Hepatocyte (in vitro differentiated cells): ENCODE measurements around the gene GPR55. TPM values are rescaled to one million over a fixed set of nuclear protein-coding genes. Genes with fewer than 3 reads are reported as not detected.

Experiments
- DNase-seq: peaks from one replicate; pipeline ENCODE4 v3.0.0-alpha.2; 2016; ENCODE audit warnings: low spot score
- H2AFZ ChIP-seq: fragments of 200-600 bp; sonication (generic); 2 replicates; pipeline ENCODE4 v1.6.0; 2016; ENCODE audit warnings: antibody characterized with exemption, mild to moderate bottlenecking
- H3K27ac ChIP-seq: fragments of 200-600 bp; sonication (generic); 2 replicates; pipeline ENCODE4 v1.5.1; 2016; ENCODE audit warnings: mild to moderate bottlenecking
- H3K27me3 ChIP-seq: fragments of 200-600 bp; sonication (generic); 2 replicates; pipeline ENCODE4 v1.6.1; 2016
- H3K36me3 ChIP-seq: fragments of 200-600 bp; sonication (generic); replicated peaks from 2 replicates; pipeline ENCODE4 v1.5.1; 2016; ENCODE audit warnings: low read depth; ENCODE audit not compliant: insufficient read depth
- H3K4me1 ChIP-seq: fragments of 200-600 bp; sonication (generic); 2 replicates; pipeline ENCODE4 v1.5.1; 2016; ENCODE audit warnings: mild to moderate bottlenecking, moderate library complexity; ENCODE audit not compliant: insufficient read depth
- H3K4me2 ChIP-seq: fragments of 200-600 bp; sonication (generic); 2 replicates; pipeline ENCODE4 v1.6.0; 2016
- H3K4me3 ChIP-seq: fragments of 200-600 bp; sonication (generic); 2 replicates; pipeline ENCODE4 v1.5.1; 2016; ENCODE audit warnings: mild to moderate bottlenecking
- H3K79me2 ChIP-seq: fragments of 200-600 bp; sonication (generic); 2 replicates; pipeline ENCODE4 v1.6.0; 2017; ENCODE audit warnings: mild to moderate bottlenecking
- H3K9me2 ChIP-seq: fragments of 200-600 bp; sonication (generic); replicated peaks from 2 replicates; pipeline ENCODE4 v1.6.0; 2017; ENCODE audit warnings: mild to moderate bottlenecking; ENCODE audit not compliant: insufficient read depth
- H3K9me3 ChIP-seq: fragments of 200-600 bp; sonication (generic); 2 replicates; pipeline ENCODE4 v1.5.1; 2016; ENCODE audit warnings: low read depth, mild to moderate bottlenecking
- H4K20me1 ChIP-seq: fragments of 200-600 bp; sonication (generic); 2 replicates; pipeline ENCODE4 v1.6.0; 2016; ENCODE audit warnings: mild to moderate bottlenecking; ENCODE audit not compliant: insufficient read depth, poor library complexity, severe bottlenecking
- CTCF ChIP-seq: fragments of 200-600 bp; sonication (generic); IDR thresholded peaks from 2 replicates; pipeline ENCODE4 v1.5.1; 2016; ENCODE audit warnings: antibody characterized with exemption, mild to moderate bottlenecking; ENCODE audit not compliant: poor library complexity
- EZH2 ChIP-seq: fragments of 200-600 bp; sonication (generic); IDR thresholded peaks from 2 replicates; pipeline ENCODE4 v1.6.1; 2016; ENCODE audit warnings: antibody characterized with exemption, mild to moderate bottlenecking, borderline replicate concordance
- EZH2phosphoT487 ChIP-seq: fragments of 200-600 bp; sonication (generic); IDR thresholded peaks from one replicate; pipeline ENCODE4 v1.6.1; 2018; ENCODE audit warnings: antibody characterized with exemption, mild to moderate bottlenecking, low read depth, moderate library complexity; ENCODE audit not compliant: unreplicated experiment, severe bottlenecking
- WGBS: methylation state at CpG from one replicate; pipeline ENCODE4 v1.1.6; 2016; ENCODE audit warnings: low lambda C conversion rate; ENCODE audit errors: missing lambda C conversion rate; 5-methylcytosine and 5-hydroxymethylcytosine counted together
- polyA plus RNA-seq: library from polyadenylated mRNA; unstranded; fragments of >200 nt; fragmentation: Nextera tagmentation; extraction: Ambion mirVana; gene quantifications from 2 replicates; pipeline ENCODE4 v1.2.1, GENCODE V29; 2016
- total RNA-seq: library from RNA; depleted of rRNA; stranded (reverse); fragments of >200 nt; gene quantifications from 2 replicates; pipeline ENCODE4 v1.2.3, GENCODE V29; 2014

GPR55 gene
- total and polyA plus RNA-seq, 2 experiments from 2014 or later = 0.83 TPM; not detected in 1

- peaks cover 65% of the 10 kb centered on the region for H3K79me2 ChIP-seq
- no peaks in the 10 kb centered on the region for H3K9me2 ChIP-seq
- H2AFZ ChIP-seq = no peak overlapping the region
- no peaks in the 10 kb centered on the region for H3K36me3 ChIP-seq
- H3K4me1 ChIP-seq = peaks cover 46% of the 10 kb centered on the region
- H4K20me1 ChIP-seq = peaks cover 29% of the 10 kb centered on the region
- no peak overlapping the region for H3K4me3 ChIP-seq
- DNase-seq = no peak
- whole genome bisulfite sequencing = 96% methylated on average over 21 of the region's 21 CpGs
- TF ChIP-seq EZH2 (no peak), EZH2phosphoT487 (no peak), CTCF (no peak)
- H3K9me3 ChIP-seq = no peaks in the 10 kb centered on the region
- no peaks in the 10 kb centered on the region for H3K27me3 ChIP-seq
- no peak overlapping the region for H3K27ac ChIP-seq
- no peak overlapping the region for H3K4me2 ChIP-seq
Measured at GRCh38 chr2:230872968-230873660, 51.9 kb downstream of the GPR55 start.

GRCh38 chr2:230872151-230872967 is 52.7 kb downstream of the GPR55 start:
- Histone ChIP-seq H4K20me1 (peaks cover 29% of the 10 kb centered on the region), H2AFZ (no peak overlapping the region), H3K9me2 (no peaks in the 10 kb centered on the region), H3K27ac (peak overlapping the region; percentile 97), H3K4me3 (no peak overlapping the region), H3K79me2 (peaks cover 73% of the 10 kb centered on the region), H3K36me3 (no peaks in the 10 kb centered on the region), H3K9me3 (no peaks in the 10 kb centered on the region), H3K4me2 (no peak overlapping the region), H3K4me1 (peaks cover 53% of the 10 kb centered on the region), H3K27me3 (no peaks in the 10 kb centered on the region)
- no peak for TF ChIP-seq CTCF
- TF ChIP-seq EZH2phosphoT487 = no peak
- TF ChIP-seq EZH2 = no peak
- DNase-seq = no peak
- 79% methylated on average over 14 of the region's 14 CpGs for WGBS

- WGBS = 78% methylated on average over 17 of the region's 17 CpGs
- H3K4me3 ChIP-seq = no peak overlapping the region
- no peaks in the 10 kb centered on the region for H3K9me3 ChIP-seq
- peak overlapping the region; percentile 97 for H3K27ac ChIP-seq
- H3K9me2 ChIP-seq = no peaks in the 10 kb centered on the region
- H2AFZ ChIP-seq = no peak overlapping the region
- peaks cover 81% of the 10 kb centered on the region for H3K79me2 ChIP-seq
- peaks cover 33% of the 10 kb centered on the region for H4K20me1 ChIP-seq
- no peaks in the 10 kb centered on the region for H3K27me3 ChIP-seq
- TF ChIP-seq EZH2phosphoT487 = no peak
- no peak for TF ChIP-seq EZH2
- no peak for TF ChIP-seq CTCF
- H3K36me3 ChIP-seq = no peaks in the 10 kb centered on the region
- peaks cover 61% of the 10 kb centered on the region for H3K4me1 ChIP-seq
- peak overlapping the region; percentile 91 for H3K4me2 ChIP-seq
- DNase-seq = no peak
Measured at GRCh38 chr2:230871361-230872150, 53.5 kb downstream of the GPR55 start.
